Measurements from ENCODE around the gene SLC25A11. TPM values are rescaled to one million over a fixed set of nuclear protein-coding genes. Genes with fewer than 3 reads are reported as not detected.

The SLC25A11 gene
- total RNA-seq, 6 experiments from 2014 or later: 32.6 to 64.2 (median 41.0) TPM

- H3K4me3 ChIP-seq: no peak overlapping the region
- H3K27me3 ChIP-seq: no peaks in the 10 kb centered on the region
- intact Hi-C loops (cut with DNase I): loop anchor here in 1 of 2 donors (5.0 kb wide), 1 partner anchor 160 kb away; no protein-coding TSS in a partner anchor
- H3K4me1 ChIP-seq: peaks cover 0 to 27% (median 13%) of the 10 kb centered on the region in 4 donors
- 40% methylated on average over 4 of the region's 8 CpGs for WGBS (ENCODE audit: insufficient coverage, low coverage, low lambda C conversion rate, missing lambda C conversion rate)
- no peaks in the 10 kb centered on the region for H3K9me3 ChIP-seq
- TF ChIP-seq CTCF (IDR thresholded peaks at IDR 0.05): no peak
- TF ChIP-seq POLR2A (IDR thresholded peaks at IDR 0.05): no peak
- H3K27ac ChIP-seq: peak overlapping the region in 1 of 3 donors; percentile 75
- DNase-seq (peak in 1 of 3 donors; percentile 53), ATAC-seq (no peak)
- H3K36me3 ChIP-seq: no peaks in the 10 kb centered on the region
Observed at GRCh38 chr17:4902540-4902939, 37.3 kb downstream of the SLC25A11 start.

GRCh38 chr17:4901648-4902344 is 38.0 kb downstream of the SLC25A11 start:
- peak; percentile 8 to 62 (median 43) for ATAC-seq
- Histone ChIP-seq H3K27ac (peak overlapping the region in 2 of 3 donors; percentile 43 to 75), H3K36me3 (peaks cover 0 to 5% (median 0%) of the 10 kb centered on the region in 4 donors), H3K4me3 (peak overlapping the region in 1 of 3 donors; percentile 27), H3K4me1 (peaks cover 0 to 32% (median 13%) of the 10 kb centered on the region in 4 donors), H3K27me3 (no peaks in the 10 kb centered on the region), H3K9me3 (no peaks in the 10 kb centered on the region)
- WGBS (ENCODE audit: insufficient coverage, low coverage, low lambda C conversion rate, missing lambda C conversion rate): 68% methylated on average over 13 of the region's 48 CpGs
- no peak for TF ChIP-seq CTCF (IDR thresholded peaks at IDR 0.05)
- TF ChIP-seq POLR2A (IDR thresholded peaks at IDR 0.05): no peak
- DNase-seq: peak in 2 of 3 donors; percentile 68 to 87
- intact Hi-C loops (cut with DNase I): loop anchor here in 1 of 2 donors (5.0 kb wide), 1 partner anchor 161 kb away; no protein-coding TSS in a partner anchor

GRCh38 chr17:4901108-4901647 is 38.7 kb downstream of the SLC25A11 start:
- TF ChIP-seq CTCF (IDR thresholded peaks at IDR 0.05) (no peak), POLR2A (IDR thresholded peaks at IDR 0.05) (no peak)
- peak overlapping the region in 1 of 3 donors; percentile 27 for H3K4me3 ChIP-seq
- H3K27me3 ChIP-seq: no peaks in the 10 kb centered on the region
- H3K27ac ChIP-seq: peak overlapping the region in 1 of 3 donors; percentile 62
- ATAC-seq (no peak), DNase-seq (no peak)
- intact Hi-C loops (cut with DNase I): loop anchor here in 1 of 2 donors (5.0 kb wide), 1 partner anchor 161 kb away; no protein-coding TSS in a partner anchor
- H3K9me3 ChIP-seq: no peaks in the 10 kb centered on the region
- WGBS (ENCODE audit: insufficient coverage, low coverage, low lambda C conversion rate, missing lambda C conversion rate): 86% methylated on average over 5 of the region's 37 CpGs
- peaks cover 0 to 32% (median 13%) of the 10 kb centered on the region in 4 donors for H3K4me1 ChIP-seq
- peaks cover 0 to 11% (median 0%) of the 10 kb centered on the region in 4 donors for H3K36me3 ChIP-seq

- intact Hi-C loops (cut with DNase I): loop anchor here in 1 of 2 donors (5.0 kb wide), 1 partner anchor 162 kb away; no protein-coding TSS in a partner anchor
- DNase-seq (peak in 2 of 3 donors; percentile 48 to 74), ATAC-seq (peak in 1 of 4 donors; percentile 5)
- TF ChIP-seq POLR2A (IDR thresholded peaks at IDR 0.05) (no peak), CTCF (IDR thresholded peaks at IDR 0.05) (no peak)
- Histone ChIP-seq H3K36me3 (peaks cover 0 to 14% (median 0%) of the 10 kb centered on the region in 4 donors), H3K27me3 (no peaks in the 10 kb centered on the region), H3K27ac (peak overlapping the region in 1 of 3 donors; percentile 62), H3K4me3 (peak overlapping the region; percentile 27 to 60 (median 52)), H3K4me1 (peaks cover 0 to 32% (median 13%) of the 10 kb centered on the region in 4 donors), H3K9me3 (no peaks in the 10 kb centered on the region)
- 70% methylated on average over 20 of the region's 65 CpGs for WGBS (ENCODE audit: insufficient coverage, low coverage, low lambda C conversion rate, missing lambda C conversion rate)
Observed at GRCh38 chr17:4900231-4901107, 39.4 kb downstream of the SLC25A11 start.

Data from right lobe of liver (tissue), 6 donors.